Prostate gland (tissue), 2 donors: ENCODE data around the gene TCF15.

ENCODE experiments used
- POLR2A ChIP-seq: fragments of 450-650 bp; IDR thresholded peaks from one replicate; pipeline ENCODE4 v1.6.1; 2016; ENCODE audit warnings: antibody characterized with exemption, mild to moderate bottlenecking
- POLR2AphosphoS5 ChIP-seq: sonication (generic); formaldehyde crosslinking; IDR thresholded peaks from one replicate; pipeline ENCODE4 v1.6.1; 2017; ENCODE audit warnings: antibody characterized with exemption
- TF ChIP-seq, protein P1 (sequence below), 4 experiments: fragments of 200-600 bp in 2 of 4; fragments of 450-650 bp in 2 of 4; sonication (generic) in 2 of 4; IDR thresholded peaks; 1 replicate in 3 of 4; 2 replicates in 1 of 4; pipeline ENCODE4 v1.5.1; 2016 to 2019; ENCODE audit warnings: antibody characterized with exemption in 4 of 4, mild to moderate bottlenecking in 2 of 4, moderate library complexity in 2 of 4

DNA sequence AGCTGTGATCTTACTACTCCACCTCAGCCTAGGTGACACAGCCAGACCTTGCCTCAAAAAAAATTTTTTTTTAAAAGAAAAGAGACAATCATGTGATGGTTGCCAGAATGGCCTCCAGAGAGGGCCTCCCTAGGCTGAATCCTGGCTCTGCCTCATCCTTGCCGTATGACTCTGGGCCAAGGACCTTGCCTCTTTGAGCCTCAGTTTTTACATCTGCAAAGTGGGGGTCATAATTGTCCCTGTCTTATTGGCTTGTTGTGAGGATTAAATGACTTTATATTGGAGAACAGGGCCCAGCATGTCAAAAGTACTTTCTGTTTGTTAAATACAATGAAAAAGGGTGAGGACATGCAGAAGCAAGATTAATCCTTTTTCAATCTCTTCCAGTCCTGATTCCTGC, 28.5 kb upstream of the TCF15 start:
- TF ChIP-seq, protein P1, sequence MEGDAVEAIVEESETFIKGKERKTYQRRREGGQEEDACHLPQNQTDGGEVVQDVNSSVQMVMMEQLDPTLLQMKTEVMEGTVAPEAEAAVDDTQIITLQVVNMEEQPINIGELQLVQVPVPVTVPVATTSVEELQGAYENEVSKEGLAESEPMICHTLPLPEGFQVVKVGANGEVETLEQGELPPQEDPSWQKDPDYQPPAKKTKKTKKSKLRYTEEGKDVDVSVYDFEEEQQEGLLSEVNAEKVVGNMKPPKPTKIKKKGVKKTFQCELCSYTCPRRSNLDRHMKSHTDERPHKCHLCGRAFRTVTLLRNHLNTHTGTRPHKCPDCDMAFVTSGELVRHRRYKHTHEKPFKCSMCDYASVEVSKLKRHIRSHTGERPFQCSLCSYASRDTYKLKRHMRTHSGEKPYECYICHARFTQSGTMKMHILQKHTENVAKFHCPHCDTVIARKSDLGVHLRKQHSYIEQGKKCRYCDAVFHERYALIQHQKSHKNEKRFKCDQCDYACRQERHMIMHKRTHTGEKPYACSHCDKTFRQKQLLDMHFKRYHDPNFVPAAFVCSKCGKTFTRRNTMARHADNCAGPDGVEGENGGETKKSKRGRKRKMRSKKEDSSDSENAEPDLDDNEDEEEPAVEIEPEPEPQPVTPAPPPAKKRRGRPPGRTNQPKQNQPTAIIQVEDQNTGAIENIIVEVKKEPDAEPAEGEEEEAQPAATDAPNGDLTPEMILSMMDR (IDR thresholded peaks at IDR 0.05), result no peak
- TF ChIP-seq POLR2AphosphoS5 (no peak), POLR2A (no peak)
